GM23338 (cell line): Measurements from ENCODE around the gene SLC19A1. TPM values are rescaled to one million over a fixed set of nuclear protein-coding genes. Genes with fewer than 3 reads are reported as not detected.

Experiments used
- ATAC-seq: fragments of 200-7000 bp; cut with Tn5 transposase; 3 replicates; pipeline ENCODE4 v1.9.1; 2020
- DNase-seq: peaks from one replicate; pipeline ENCODE4 v3.0.0-alpha.2; 2015; ENCODE audit warnings: low spot score
- H2AFZ ChIP-seq: fragments of 200-600 bp; sonication (generic); 2 replicates; pipeline ENCODE4 v1.8.0; 2016; ENCODE audit warnings: antibody characterized with exemption, mild to moderate bottlenecking, moderate library complexity
- H3F3A ChIP-seq: fragments of 200-600 bp; sonication (generic); replicated peaks from 2 replicates; pipeline ENCODE4 v1.8.0; 2017; ENCODE audit warnings: antibody characterized with exemption, mixed run types, low read depth
- H3K27ac ChIP-seq: fragments of 200-600 bp; sonication (generic); 2 replicates; pipeline ENCODE4 v1.6.1; 2016; ENCODE audit warnings: low read depth
- H3K27me3 ChIP-seq: fragments of 200-600 bp; sonication (generic); 2 replicates; pipeline ENCODE4 v1.8.0; 2016; ENCODE audit warnings: mild to moderate bottlenecking, mixed run types, moderate library complexity; ENCODE audit not compliant: insufficient read depth
- H3K36me3 ChIP-seq: fragments of 200-600 bp; sonication (generic); 2 replicates; pipeline ENCODE4 v1.8.0; 2016; ENCODE audit warnings: mild to moderate bottlenecking; ENCODE audit not compliant: insufficient read depth
- H3K4me1 ChIP-seq: fragments of 200-600 bp; sonication (generic); 2 replicates; pipeline ENCODE4 v1.8.0; 2016; ENCODE audit warnings: mild to moderate bottlenecking, moderate library complexity; ENCODE audit not compliant: insufficient read depth
- H3K4me2 ChIP-seq: fragments of 200-600 bp; sonication (generic); 2 replicates; pipeline ENCODE4 v1.7.1; 2017; ENCODE audit warnings: mixed run types
- H3K4me3 ChIP-seq: fragments of 200-600 bp; sonication (generic); 2 replicates; pipeline ENCODE4 v1.6.1; 2016; ENCODE audit warnings: mixed run types
- H3K79me2 ChIP-seq: fragments of 200-600 bp; sonication (generic); replicated peaks from 2 replicates; pipeline ENCODE4 v1.8.0; 2017; ENCODE audit warnings: mild to moderate bottlenecking; ENCODE audit not compliant: insufficient read depth
- H3K9me2 ChIP-seq: fragments of 200-600 bp; sonication (generic); 2 replicates; pipeline ENCODE4 v1.8.0; 2017; ENCODE audit not compliant: insufficient read depth
- H4K20me1 ChIP-seq: fragments of 200-600 bp; sonication (generic); replicated peaks from 2 replicates; pipeline ENCODE4 v1.8.0; 2017; ENCODE audit warnings: mild to moderate bottlenecking; ENCODE audit not compliant: insufficient read depth
- H3K27ac Mint-ChIP-seq: 2 replicates; pipeline ENCODE4 v1.8.0; 2020; ENCODE audit warnings: inconsistent platforms, mild to moderate bottlenecking, moderate library complexity, mixed read lengths
- H3K27me3 Mint-ChIP-seq: 3 replicates; pipeline ENCODE4 v1.8.0; 2022; ENCODE audit warnings: low read depth, mild to moderate bottlenecking, moderate library complexity, mixed read lengths, inconsistent platforms; ENCODE audit not compliant: insufficient read depth, poor library complexity
- H3K36me3 Mint-ChIP-seq: 3 replicates; pipeline ENCODE4 v1.8.0; 2021; ENCODE audit warnings: low read depth, mild to moderate bottlenecking, inconsistent platforms, moderate library complexity, mixed read lengths
- H3K4me1 Mint-ChIP-seq: 3 replicates; pipeline ENCODE4 v1.8.0; 2020; ENCODE audit warnings: mild to moderate bottlenecking, inconsistent platforms, mixed read lengths
- H3K4me3 Mint-ChIP-seq: 3 replicates; pipeline ENCODE4 v1.8.0; 2021; ENCODE audit warnings: moderate library complexity, mild to moderate bottlenecking, inconsistent platforms, mixed read lengths
- H3K9me3 Mint-ChIP-seq: 3 replicates; pipeline ENCODE4 v1.8.0; 2020; ENCODE audit warnings: moderate library complexity, mild to moderate bottlenecking, inconsistent platforms, mixed read lengths
- NANOG ChIP-seq: IDR thresholded peaks from 2 replicates; pipeline ENCODE4 v1.6.1; 2016; ENCODE audit warnings: antibody characterized with exemption, borderline replicate concordance
- POLR2AphosphoS5 ChIP-seq: IDR thresholded peaks from 2 replicates; pipeline ENCODE4 v1.6.1; 2016; ENCODE audit warnings: antibody characterized with exemption, low read depth
- STAT1 ChIP-seq: IDR thresholded peaks from one replicate; pipeline ENCODE4 v1.6.1; 2016; ENCODE audit warnings: antibody characterized with exemption; ENCODE audit not compliant: unreplicated experiment
- ZNF114 ChIP-seq: fragments of 250-450 bp; sonication (Bioruptor Pico); IDR thresholded peaks from 2 replicates; pipeline ENCODE4 v1.5.0; 2020; ENCODE audit warnings: mild to moderate bottlenecking, moderate library complexity
- ZNF331 ChIP-seq: fragments of 250-450 bp; sonication (Bioruptor Pico); IDR thresholded peaks from 2 replicates; pipeline ENCODE4 v1.5.0; 2020; ENCODE audit warnings: low read depth, mild to moderate bottlenecking, moderate library complexity
- polyA plus RNA-seq: library from polyadenylated mRNA; unstranded; fragments of >200 nt; fragmentation: Nextera tagmentation; extraction: Ambion mirVana; gene quantifications from 2 replicates; pipeline ENCODE4 v1.2.1, GENCODE V29; 2016
- total RNA-seq: library from RNA; depleted of rRNA; stranded (reverse); fragments of >200 nt; shearing (Covaris generic); gene quantifications from 2 replicates; pipeline ENCODE4 v1.2.3, GENCODE V29; 2014
- TF ChIP-seq, protein P1 (sequence below): IDR thresholded peaks from 2 replicates; pipeline ENCODE4 v1.6.1; 2016; ENCODE audit warnings: antibody characterized with exemption
- TF ChIP-seq, protein P2 (sequence below): fragments of 250-450 bp; sonication (Bioruptor Pico); IDR thresholded peaks from 2 replicates; pipeline ENCODE4 v1.5.0; 2020; ENCODE audit warnings: mild to moderate bottlenecking, moderate library complexity
- TF ChIP-seq, protein P3 (sequence below): IDR thresholded peaks from one replicate; pipeline ENCODE4 v1.6.1; 2018; ENCODE audit warnings: antibody characterized with exemption; ENCODE audit not compliant: unreplicated experiment

SLC19A1 gene
- total and polyA plus RNA-seq, 2 experiments from 2014 or later: 31.2 to 33.0 TPM

DNA sequence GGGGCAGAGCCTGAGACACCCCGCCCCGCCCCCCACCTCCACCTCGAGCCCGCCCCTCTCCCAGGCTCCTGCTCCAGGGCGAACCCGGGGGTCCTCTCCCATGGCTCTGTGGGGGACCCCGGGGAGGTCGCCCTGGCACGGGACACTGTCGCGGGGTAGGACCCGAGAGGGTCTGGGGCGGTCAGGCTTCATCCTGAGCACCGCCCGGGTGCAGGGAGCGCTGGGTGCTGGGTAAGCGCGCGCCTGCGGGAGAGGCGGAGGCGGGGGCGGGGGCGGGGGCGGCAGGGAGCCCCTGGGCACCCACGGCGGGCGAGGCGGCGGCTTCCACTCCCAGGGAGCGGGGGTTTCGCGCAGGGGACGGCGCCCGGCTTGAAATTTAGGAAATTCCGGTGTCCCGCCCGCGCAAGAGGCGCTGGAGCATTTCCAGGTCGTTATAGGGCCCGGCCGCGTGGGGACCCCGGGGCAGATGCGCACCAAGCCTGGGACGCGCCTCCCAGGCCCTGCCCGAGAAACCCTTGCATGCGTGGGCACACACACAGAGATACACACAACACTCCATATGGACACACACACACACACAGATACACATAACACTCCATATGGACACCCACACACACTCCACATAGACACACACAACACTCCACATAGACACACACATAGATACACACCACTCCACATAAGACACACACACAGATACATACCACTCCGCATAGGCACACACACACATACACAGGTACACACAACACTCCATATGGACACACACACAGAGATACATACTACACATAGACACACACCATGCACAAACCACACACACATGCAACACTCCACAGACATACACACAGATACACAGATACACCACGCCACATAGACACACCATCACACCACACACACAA is 48.7 kb upstream of the SLC19A1 start (continued):
- TF ChIP-seq STAT1 (no peak), NANOG (no peak)

DNA sequence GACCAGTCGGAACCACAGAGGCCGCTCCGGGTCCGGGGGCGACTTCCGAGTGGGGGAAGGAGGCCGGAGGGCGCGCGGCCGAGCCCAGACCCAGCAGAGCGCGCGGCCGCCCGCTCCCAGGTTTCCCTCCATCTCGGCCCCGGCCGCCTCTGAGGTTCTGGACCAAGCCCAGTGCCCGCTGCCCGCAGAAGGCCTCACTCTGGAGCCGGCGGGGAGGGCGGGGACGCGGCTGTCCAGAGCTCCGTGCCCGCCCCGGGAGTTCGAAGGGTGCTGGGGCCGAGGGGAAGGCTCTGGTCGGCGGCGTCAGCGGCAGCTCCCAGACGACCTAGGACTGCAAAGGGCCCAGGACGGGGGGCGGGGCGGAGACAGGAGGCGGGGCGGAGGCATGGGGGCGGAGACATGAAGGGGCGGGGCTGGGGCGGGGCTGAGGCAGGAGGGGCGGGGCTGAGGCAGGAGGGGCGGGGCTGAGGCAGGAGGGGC is 48.0 kb upstream of the SLC19A1 start:
- Mint-ChIP-seq H3K27me3 (peaks cover 19% of the 10 kb centered on the region), H3K27ac (no peak overlapping the region), H3K4me1 (no peaks in the 10 kb centered on the region), H3K9me3 (peaks cover 48% of the 10 kb centered on the region), H3K4me3 (peak overlapping the region; percentile 56; the same call in 2 of the 3 replicates), H3K36me3 (peaks cover 32% of the 10 kb centered on the region)
- Histone ChIP-seq H4K20me1 (no peaks in the 10 kb centered on the region; the same call in 1 of the 2 replicates), H3K9me2 (peaks cover 5% of the 10 kb centered on the region; the same call in 1 of the 2 replicates), H3F3A (0 out of 2 replicates have a peak, but pooled peaks cover 4% of the 10 kb centered on the region), H3K27me3 (peaks cover 28% of the 10 kb centered on the region), H3K4me2 (peak overlapping the region; percentile 79), H3K27ac (no peak overlapping the region), H3K36me3 (no peaks in the 10 kb centered on the region; the same call in 1 of the 2 replicates), H2AFZ (peak overlapping the region; percentile 69; the same call in 1 of the 2 replicates), H3K79me2 (no peaks in the 10 kb centered on the region), H3K4me1 (no peaks in the 10 kb centered on the region), H3K4me3 (peak overlapping the region; percentile 64)
- TF ChIP-seq STAT1 (no peak), POLR2AphosphoS5 (peak; percentile 58), ZNF331 (CRISPR knock-in tag) (no peak), ZNF114 (CRISPR knock-in tag) (no peak)
- TF ChIP-seq, protein P1, sequence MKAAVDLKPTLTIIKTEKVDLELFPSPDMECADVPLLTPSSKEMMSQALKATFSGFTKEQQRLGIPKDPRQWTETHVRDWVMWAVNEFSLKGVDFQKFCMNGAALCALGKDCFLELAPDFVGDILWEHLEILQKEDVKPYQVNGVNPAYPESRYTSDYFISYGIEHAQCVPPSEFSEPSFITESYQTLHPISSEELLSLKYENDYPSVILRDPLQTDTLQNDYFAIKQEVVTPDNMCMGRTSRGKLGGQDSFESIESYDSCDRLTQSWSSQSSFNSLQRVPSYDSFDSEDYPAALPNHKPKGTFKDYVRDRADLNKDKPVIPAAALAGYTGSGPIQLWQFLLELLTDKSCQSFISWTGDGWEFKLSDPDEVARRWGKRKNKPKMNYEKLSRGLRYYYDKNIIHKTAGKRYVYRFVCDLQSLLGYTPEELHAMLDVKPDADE: no peak
- TF ChIP-seq, protein P2, sequence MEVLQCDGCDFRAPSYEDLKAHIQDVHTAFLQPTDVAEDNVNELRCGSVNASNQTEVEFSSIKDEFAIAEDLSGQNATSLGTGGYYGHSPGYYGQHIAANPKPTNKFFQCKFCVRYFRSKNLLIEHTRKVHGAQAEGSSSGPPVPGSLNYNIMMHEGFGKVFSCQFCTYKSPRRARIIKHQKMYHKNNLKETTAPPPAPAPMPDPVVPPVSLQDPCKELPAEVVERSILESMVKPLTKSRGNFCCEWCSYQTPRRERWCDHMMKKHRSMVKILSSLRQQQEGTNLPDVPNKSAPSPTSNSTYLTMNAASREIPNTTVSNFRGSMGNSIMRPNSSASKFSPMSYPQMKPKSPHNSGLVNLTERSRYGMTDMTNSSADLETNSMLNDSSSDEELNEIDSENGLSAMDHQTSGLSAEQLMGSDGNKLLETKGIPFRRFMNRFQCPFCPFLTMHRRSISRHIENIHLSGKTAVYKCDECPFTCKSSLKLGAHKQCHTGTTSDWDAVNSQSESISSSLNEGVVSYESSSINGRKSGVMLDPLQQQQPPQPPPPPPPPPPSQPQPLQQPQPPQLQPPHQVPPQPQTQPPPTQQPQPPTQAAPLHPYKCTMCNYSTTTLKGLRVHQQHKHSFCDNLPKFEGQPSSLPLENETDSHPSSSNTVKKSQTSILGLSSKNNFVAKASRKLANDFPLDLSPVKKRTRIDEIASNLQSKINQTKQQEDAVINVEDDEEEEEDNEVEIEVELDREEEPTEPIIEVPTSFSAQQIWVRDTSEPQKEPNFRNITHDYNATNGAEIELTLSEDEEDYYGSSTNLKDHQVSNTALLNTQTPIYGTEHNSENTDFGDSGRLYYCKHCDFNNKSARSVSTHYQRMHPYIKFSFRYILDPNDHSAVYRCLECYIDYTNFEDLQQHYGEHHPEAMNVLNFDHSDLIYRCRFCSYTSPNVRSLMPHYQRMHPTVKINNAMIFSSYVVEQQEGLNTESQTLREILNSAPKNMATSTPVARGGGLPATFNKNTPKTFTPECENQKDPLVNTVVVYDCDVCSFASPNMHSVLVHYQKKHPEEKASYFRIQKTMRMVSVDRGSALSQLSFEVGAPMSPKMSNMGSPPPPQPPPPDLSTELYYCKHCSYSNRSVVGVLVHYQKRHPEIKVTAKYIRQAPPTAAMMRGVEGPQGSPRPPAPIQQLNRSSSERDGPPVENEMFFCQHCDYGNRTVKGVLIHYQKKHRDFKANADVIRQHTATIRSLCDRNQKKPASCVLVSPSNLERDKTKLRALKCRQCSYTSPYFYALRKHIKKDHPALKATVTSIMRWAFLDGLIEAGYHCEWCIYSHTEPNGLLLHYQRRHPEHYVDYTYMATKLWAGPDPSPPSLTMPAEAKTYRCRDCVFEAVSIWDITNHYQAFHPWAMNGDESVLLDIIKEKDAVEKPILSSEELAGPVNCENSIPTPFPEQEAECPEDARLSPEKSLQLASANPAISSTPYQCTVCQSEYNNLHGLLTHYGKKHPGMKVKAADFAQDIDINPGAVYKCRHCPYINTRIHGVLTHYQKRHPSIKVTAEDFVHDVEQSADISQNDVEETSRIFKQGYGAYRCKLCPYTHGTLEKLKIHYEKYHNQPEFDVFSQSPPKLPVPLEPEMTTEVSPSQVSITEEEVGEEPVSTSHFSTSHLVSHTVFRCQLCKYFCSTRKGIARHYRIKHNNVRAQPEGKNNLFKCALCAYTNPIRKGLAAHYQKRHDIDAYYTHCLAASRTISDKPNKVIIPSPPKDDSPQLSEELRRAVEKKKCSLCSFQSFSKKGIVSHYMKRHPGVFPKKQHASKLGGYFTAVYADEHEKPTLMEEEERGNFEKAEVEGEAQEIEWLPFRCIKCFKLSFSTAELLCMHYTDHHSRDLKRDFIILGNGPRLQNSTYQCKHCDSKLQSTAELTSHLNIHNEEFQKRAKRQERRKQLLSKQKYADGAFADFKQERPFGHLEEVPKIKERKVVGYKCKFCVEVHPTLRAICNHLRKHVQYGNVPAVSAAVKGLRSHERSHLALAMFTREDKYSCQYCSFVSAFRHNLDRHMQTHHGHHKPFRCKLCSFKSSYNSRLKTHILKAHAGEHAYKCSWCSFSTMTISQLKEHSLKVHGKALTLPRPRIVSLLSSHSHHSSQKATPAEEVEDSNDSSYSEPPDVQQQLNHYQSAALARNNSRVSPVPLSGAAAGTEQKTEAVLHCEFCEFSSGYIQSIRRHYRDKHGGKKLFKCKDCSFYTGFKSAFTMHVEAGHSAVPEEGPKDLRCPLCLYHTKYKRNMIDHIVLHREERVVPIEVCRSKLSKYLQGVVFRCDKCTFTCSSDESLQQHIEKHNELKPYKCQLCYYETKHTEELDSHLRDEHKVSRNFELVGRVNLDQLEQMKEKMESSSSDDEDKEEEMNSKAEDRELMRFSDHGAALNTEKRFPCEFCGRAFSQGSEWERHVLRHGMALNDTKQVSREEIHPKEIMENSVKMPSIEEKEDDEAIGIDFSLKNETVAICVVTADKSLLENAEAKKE (CRISPR knock-in tag): no peak
- TF ChIP-seq, protein P3, sequence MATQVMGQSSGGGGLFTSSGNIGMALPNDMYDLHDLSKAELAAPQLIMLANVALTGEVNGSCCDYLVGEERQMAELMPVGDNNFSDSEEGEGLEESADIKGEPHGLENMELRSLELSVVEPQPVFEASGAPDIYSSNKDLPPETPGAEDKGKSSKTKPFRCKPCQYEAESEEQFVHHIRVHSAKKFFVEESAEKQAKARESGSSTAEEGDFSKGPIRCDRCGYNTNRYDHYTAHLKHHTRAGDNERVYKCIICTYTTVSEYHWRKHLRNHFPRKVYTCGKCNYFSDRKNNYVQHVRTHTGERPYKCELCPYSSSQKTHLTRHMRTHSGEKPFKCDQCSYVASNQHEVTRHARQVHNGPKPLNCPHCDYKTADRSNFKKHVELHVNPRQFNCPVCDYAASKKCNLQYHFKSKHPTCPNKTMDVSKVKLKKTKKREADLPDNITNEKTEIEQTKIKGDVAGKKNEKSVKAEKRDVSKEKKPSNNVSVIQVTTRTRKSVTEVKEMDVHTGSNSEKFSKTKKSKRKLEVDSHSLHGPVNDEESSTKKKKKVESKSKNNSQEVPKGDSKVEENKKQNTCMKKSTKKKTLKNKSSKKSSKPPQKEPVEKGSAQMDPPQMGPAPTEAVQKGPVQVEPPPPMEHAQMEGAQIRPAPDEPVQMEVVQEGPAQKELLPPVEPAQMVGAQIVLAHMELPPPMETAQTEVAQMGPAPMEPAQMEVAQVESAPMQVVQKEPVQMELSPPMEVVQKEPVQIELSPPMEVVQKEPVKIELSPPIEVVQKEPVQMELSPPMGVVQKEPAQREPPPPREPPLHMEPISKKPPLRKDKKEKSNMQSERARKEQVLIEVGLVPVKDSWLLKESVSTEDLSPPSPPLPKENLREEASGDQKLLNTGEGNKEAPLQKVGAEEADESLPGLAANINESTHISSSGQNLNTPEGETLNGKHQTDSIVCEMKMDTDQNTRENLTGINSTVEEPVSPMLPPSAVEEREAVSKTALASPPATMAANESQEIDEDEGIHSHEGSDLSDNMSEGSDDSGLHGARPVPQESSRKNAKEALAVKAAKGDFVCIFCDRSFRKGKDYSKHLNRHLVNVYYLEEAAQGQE: no peak
- DNase-seq: peak; percentile 83
- peak; percentile 93 for ATAC-seq
